Mesenchymal stem cell (in vitro differentiated cells and primary cell): ENCODE results near the gene FBXW8.
A peak's percentile ranks its signal among the peaks of the same experiment; 100 is the strongest.

ENCODE experiments used
- DNase-seq: peaks from one replicate; pipeline ENCODE4 v3.0.0-alpha.2; 2013
- H2AFZ ChIP-seq: one replicate; pipeline ENCODE4 v1.6.1; 2013; ENCODE audit warnings: low read depth, mild to moderate bottlenecking, control low read depth, inconsistent platforms, low read length, moderate library complexity
- H2AK5ac ChIP-seq: 2 replicates; pipeline ENCODE4 v1.6.1; 2013; ENCODE audit warnings: low read length, moderate library complexity, mild to moderate bottlenecking, inconsistent platforms; ENCODE audit not compliant: severe bottlenecking
- H2BK120ac ChIP-seq: one replicate; pipeline ENCODE4 v1.6.1; 2013; ENCODE audit warnings: low read depth, mild to moderate bottlenecking, inconsistent platforms, low read length, moderate library complexity
- H2BK12ac ChIP-seq, 2 experiments: one replicate each; pipeline ENCODE4 v1.6.1; 2013; ENCODE audit warnings: inconsistent platforms in 2 of 2, low read length in 2 of 2, mild to moderate bottlenecking in 2 of 2, moderate library complexity in 2 of 2, control low read depth in 1 of 2
- H2BK15ac ChIP-seq: one replicate; pipeline ENCODE4 v1.6.1; 2013; ENCODE audit warnings: mild to moderate bottlenecking, low read depth, inconsistent platforms; ENCODE audit not compliant: poor library complexity, severe bottlenecking
- H2BK5ac ChIP-seq: 2 replicates; pipeline ENCODE4 v1.6.1; 2013; ENCODE audit warnings: low read depth, mild to moderate bottlenecking, low read length, control low read depth, inconsistent platforms; ENCODE audit not compliant: poor library complexity, severe bottlenecking
- H3K14ac ChIP-seq, 2 experiments: one replicate each; pipeline ENCODE4 v1.6.1; 2013; ENCODE audit warnings: inconsistent platforms in 2 of 2, low read length in 2 of 2, control low read depth in 1 of 2, mild to moderate bottlenecking in 1 of 2, moderate library complexity in 1 of 2
- H3K18ac ChIP-seq, 2 experiments: one replicate each; pipeline ENCODE4 v1.6.1; 2013; ENCODE audit warnings: inconsistent platforms in 2 of 2, low read length in 2 of 2, control low read depth in 1 of 2, low read depth in 1 of 2, mild to moderate bottlenecking in 1 of 2
- H3K23ac ChIP-seq, 2 experiments: one replicate each; pipeline ENCODE4 v1.6.1; 2013; ENCODE audit warnings: inconsistent platforms in 2 of 2, low read length in 2 of 2, mild to moderate bottlenecking in 2 of 2, moderate library complexity in 2 of 2, control low read depth in 1 of 2
- H3K27ac ChIP-seq: 2 replicates; pipeline ENCODE4 v1.5.1; 2013; ENCODE audit warnings: mild to moderate bottlenecking, moderate library complexity, low read length, control low read depth, inconsistent platforms; ENCODE audit not compliant: poor library complexity, severe bottlenecking
- H3K27me3 ChIP-seq, 2 experiments: 2 replicates each; pipeline versions ENCODE4 v1.6.1 to v1.7.0; 2013; ENCODE audit warnings: low read length in 2 of 2, mild to moderate bottlenecking in 2 of 2, moderate library complexity in 2 of 2, control low read depth in 1 of 2, inconsistent platforms in 1 of 2; ENCODE audit not compliant: control insufficient read depth in 1 of 2, insufficient read depth in 1 of 2
- H3K36me3 ChIP-seq, 2 experiments: 2 replicates each; pipeline versions ENCODE4 v1.6.1 to v1.7.0; 2013; ENCODE audit warnings: low read length in 2 of 2, control low read depth in 1 of 2, inconsistent platforms in 1 of 2, low read depth in 1 of 2, mild to moderate bottlenecking in 1 of 2; ENCODE audit not compliant: insufficient read depth in 2 of 2, control insufficient read depth in 1 of 2
- H3K4ac ChIP-seq, 2 experiments: one replicate each; pipeline ENCODE4 v1.6.1; 2013; ENCODE audit warnings: inconsistent platforms in 2 of 2, low read length in 2 of 2, mild to moderate bottlenecking in 2 of 2, moderate library complexity in 2 of 2, control low read depth in 1 of 2, low read depth in 1 of 2
- H3K4me1 ChIP-seq: 2 replicates; pipeline ENCODE4 v1.6.1; 2013; ENCODE audit warnings: low read depth, low read length, control low read depth; ENCODE audit not compliant: control insufficient read depth, insufficient read depth
- H3K4me2 ChIP-seq: 2 replicates; pipeline ENCODE4 v1.6.1; 2013; ENCODE audit warnings: low read length, mild to moderate bottlenecking, inconsistent platforms; ENCODE audit not compliant: poor library complexity, severe bottlenecking
- H3K4me3 ChIP-seq, 2 experiments: 2 replicates each; pipeline versions ENCODE4 v1.5.1 to v1.7.0; 2013; ENCODE audit warnings: low read length in 2 of 2, mild to moderate bottlenecking in 2 of 2, control low read depth in 1 of 2, low read depth in 1 of 2; ENCODE audit not compliant: insufficient read depth in 1 of 2
- H3K79me1 ChIP-seq: replicated peaks from 2 replicates; pipeline ENCODE4 v1.6.1; 2013; ENCODE audit warnings: mild to moderate bottlenecking, control low read depth, low read length, inconsistent platforms; ENCODE audit not compliant: poor library complexity, severe bottlenecking
- H3K9ac ChIP-seq: 2 replicates; pipeline ENCODE4 v1.7.0; 2013; ENCODE audit warnings: mild to moderate bottlenecking, low read length, moderate library complexity
- H3K9me3 ChIP-seq: 2 replicates; pipeline ENCODE4 v1.7.0; 2013; ENCODE audit warnings: mild to moderate bottlenecking, low read length; ENCODE audit not compliant: control insufficient read depth
- H4K8ac ChIP-seq: one replicate; pipeline ENCODE4 v1.6.1; 2013; ENCODE audit warnings: inconsistent platforms, mild to moderate bottlenecking, low read length, moderate library complexity
- H4K91ac ChIP-seq: one replicate; pipeline ENCODE4 v1.6.1; 2013; ENCODE audit warnings: mild to moderate bottlenecking, low read length, inconsistent platforms
- whole genome bisulfite sequencing: methylation state at CpG from one replicate; pipeline ENCODE4 v1.1.7; 2013; ENCODE audit warnings: mixed read lengths; 5-methylcytosine and 5-hydroxymethylcytosine counted together

FBXW8 gene

GRCh38 chr12:116977465-116978380, 67.0 kb downstream of the FBXW8 start:
- Histone ChIP-seq H3K23ac (no peak overlapping the region), H2BK120ac (no peak overlapping the region), H2BK15ac (no peak overlapping the region), H3K14ac (no peak overlapping the region), H3K4me2 (no peak overlapping the region), H4K8ac (no peak overlapping the region), H3K9ac (no peak overlapping the region), H2BK12ac (no peak overlapping the region), H3K4me3 (no peak overlapping the region), H2BK5ac (no peak overlapping the region), H2AFZ (no peak overlapping the region), H3K27me3 (no peaks in the 10 kb centered on the region), H2AK5ac (no peak overlapping the region), H4K91ac (no peak overlapping the region), H3K4me1 (peaks cover 2% of the 10 kb centered on the region), H3K18ac (no peak overlapping the region), H3K36me3 (peaks cover 6 to 28% of the 10 kb centered on the region in 2 experiments), H3K79me1 (peaks cover 7% of the 10 kb centered on the region), H3K4ac (no peak overlapping the region), H3K27ac (no peak overlapping the region), H3K9me3 (no peaks in the 10 kb centered on the region)
- WGBS: 77% methylated on average over 11 of the region's 13 CpGs
- peak; percentile 47 for DNase-seq

DNA sequence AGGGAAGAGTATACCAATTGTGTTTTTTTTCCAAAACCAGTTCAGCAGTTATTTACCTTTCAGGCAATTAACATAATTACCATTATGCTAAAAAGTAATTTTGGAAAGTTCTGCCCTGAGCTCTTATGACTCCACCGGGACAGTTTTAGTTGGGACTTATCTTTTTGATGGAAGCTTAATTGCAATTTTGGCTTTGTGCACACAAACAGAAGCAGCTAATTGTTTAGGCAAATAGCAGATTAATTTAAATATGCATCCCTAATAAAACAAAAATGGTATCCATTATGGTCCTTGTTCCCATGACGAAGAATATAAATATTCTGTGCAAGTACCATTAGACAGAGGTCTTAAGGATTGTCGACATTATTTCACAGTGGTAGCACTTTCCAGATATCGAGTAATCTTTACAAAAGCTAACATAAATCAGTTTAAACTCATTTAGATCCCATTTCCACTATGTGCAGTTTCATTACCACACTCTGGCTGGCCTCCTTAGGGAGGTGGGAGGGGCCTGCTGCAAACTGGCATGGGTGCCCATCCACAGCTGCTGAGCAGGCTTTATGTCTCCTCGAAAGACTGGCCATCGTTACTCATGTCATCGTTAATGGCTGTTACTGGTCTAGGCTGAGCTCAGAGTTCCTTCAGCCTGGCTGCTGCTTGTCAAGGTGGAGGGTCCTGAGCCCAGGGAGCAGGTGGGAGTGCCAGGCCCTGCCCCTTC, 68.2 kb downstream of the FBXW8 start:
- no peaks in the 10 kb centered on the region for H3K27me3 ChIP-seq
- no peak overlapping the region for H2BK12ac ChIP-seq
- H3K4ac ChIP-seq: no peak overlapping the region
- peaks cover 4% of the 10 kb centered on the region for H3K79me1 ChIP-seq
- 96% methylated on average over 6 of the region's 7 CpGs for WGBS
- no peak overlapping the region for H3K18ac ChIP-seq
- H2BK120ac ChIP-seq: no peak overlapping the region
- no peak overlapping the region for H3K9ac ChIP-seq
- H2BK5ac ChIP-seq: no peak overlapping the region
- no peak overlapping the region for H2AFZ ChIP-seq
- no peaks in the 10 kb centered on the region for H3K9me3 ChIP-seq
- H3K36me3 ChIP-seq: peaks cover 4 to 16% of the 10 kb centered on the region in 2 experiments
- DNase-seq: no peak
- no peak overlapping the region for H4K8ac ChIP-seq
- peak overlapping the region in 1 of 2 experiments; percentile 70 for H3K23ac ChIP-seq
- H3K4me3 ChIP-seq: no peak overlapping the region
- no peak overlapping the region for H3K27ac ChIP-seq
- no peak overlapping the region for H2AK5ac ChIP-seq
- no peak overlapping the region for H3K4me2 ChIP-seq
- no peak overlapping the region for H4K91ac ChIP-seq
- H3K4me1 ChIP-seq: peaks cover 2% of the 10 kb centered on the region
- H3K14ac ChIP-seq: peak overlapping the region in 1 of 2 experiments; percentile 20
- no peak overlapping the region for H2BK15ac ChIP-seq

DNA sequence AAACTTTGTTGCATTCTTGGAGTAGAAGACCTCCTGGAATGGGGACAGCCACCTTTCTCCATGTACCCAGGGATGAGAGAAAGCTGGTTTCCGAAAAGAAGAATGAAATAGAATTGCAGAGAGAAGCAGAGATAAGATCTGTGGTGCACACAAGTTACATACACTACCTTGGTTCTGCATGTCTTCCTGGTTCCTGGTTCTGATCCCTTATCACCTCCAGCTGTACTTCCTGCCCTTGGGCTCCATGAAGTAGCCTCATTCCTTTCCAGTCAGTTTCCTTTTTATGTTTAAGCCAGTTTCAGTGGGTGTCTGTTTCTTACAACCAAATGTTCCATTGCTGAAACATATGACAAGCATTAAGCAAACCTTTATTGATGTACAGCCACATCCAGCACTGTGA, 69.3 kb downstream of the FBXW8 start:
- Histone ChIP-seq H3K18ac (no peak overlapping the region), H3K9ac (no peak overlapping the region), H2BK15ac (no peak overlapping the region), H3K36me3 (peaks cover 2 to 11% of the 10 kb centered on the region in 2 experiments), H2AFZ (no peak overlapping the region), H4K91ac (no peak overlapping the region), H4K8ac (no peak overlapping the region), H2BK5ac (no peak overlapping the region), H3K27me3 (no peaks in the 10 kb centered on the region), H3K14ac (no peak overlapping the region), H3K27ac (no peak overlapping the region), H3K4me3 (no peak overlapping the region), H3K23ac (no peak overlapping the region), H3K79me1 (peaks cover 10% of the 10 kb centered on the region), H2BK12ac (no peak overlapping the region), H3K4me1 (peaks cover 2% of the 10 kb centered on the region), H3K9me3 (no peaks in the 10 kb centered on the region), H2BK120ac (no peak overlapping the region), H2AK5ac (no peak overlapping the region), H3K4me2 (no peak overlapping the region), H3K4ac (no peak overlapping the region)
- no CpG with 5 or more reads among the region's 1 CpG for WGBS
- no peak for DNase-seq

- H3K36me3 ChIP-seq: peaks cover 8 to 27% of the 10 kb centered on the region in 2 experiments
- no peak overlapping the region for H2BK120ac ChIP-seq
- no peak overlapping the region for H3K18ac ChIP-seq
- H2BK12ac ChIP-seq: no peak overlapping the region
- WGBS: 97% methylated on average over 9 of the region's 10 CpGs
- no peak overlapping the region for H2AK5ac ChIP-seq
- no peak overlapping the region for H2BK15ac ChIP-seq
- no peak for DNase-seq
- no peaks in the 10 kb centered on the region for H3K9me3 ChIP-seq
- no peak overlapping the region for H2AFZ ChIP-seq
- no peak overlapping the region for H4K91ac ChIP-seq
- no peak overlapping the region for H4K8ac ChIP-seq
- no peak overlapping the region for H3K4ac ChIP-seq
- no peak overlapping the region for H2BK5ac ChIP-seq
- peak overlapping the region; percentile 66 for H3K27ac ChIP-seq
- peak overlapping the region; percentile 78 for H3K9ac ChIP-seq
- H3K4me3 ChIP-seq: peak overlapping the region in 1 of 2 experiments; percentile 63
- no peak overlapping the region for H3K14ac ChIP-seq
- no peaks in the 10 kb centered on the region for H3K27me3 ChIP-seq
- H3K23ac ChIP-seq: no peak overlapping the region
- H3K4me2 ChIP-seq: peak overlapping the region; percentile 33
- peaks cover 2% of the 10 kb centered on the region for H3K4me1 ChIP-seq
- H3K79me1 ChIP-seq: peaks cover 15% of the 10 kb centered on the region
These were observed 72.2 kb downstream of the FBXW8 start for GRCh38 chr12:116982791-116983411.
